HEK293 (cell line): ENCODE results near the gene ATP13A4.

Experiments used
- CTCF ChIA-PET: fragments of 350-600 bp; formaldehyde crosslinking; extraction: SDS; loops from one replicate; lab custom pipeline; 2021; ENCODE audit warnings: antibody characterized with exemption; lab: Yijun Ruan, JAX
- POLR2A ChIA-PET: fragments of 300-600 bp; formaldehyde crosslinking; extraction: SDS; loops from one replicate; lab custom pipeline; 2020; ENCODE audit warnings: antibody characterized with exemption, inconsistent platforms; lab: Yijun Ruan, JAX
- H3K27ac ChIP-seq: fragments of 200-500 bp; sonication (Bioruptor generic); 2 replicates; pipeline ENCODE4 v1.5.1; 2014; ENCODE audit warnings: low read depth, low read length, control low read depth, inconsistent platforms; ENCODE audit errors: extremely low read depth
- H3K36me3 ChIP-seq, 2 experiments: fragments of 200-500 bp in 1 of 2; sonication (Bioruptor generic) in 1 of 2; 1 replicate in 1 of 2; 2 replicates in 1 of 2; pipeline ENCODE4 v1.5.1; 2014 to 2017; ENCODE audit warnings: inconsistent platforms in 2 of 2, low read length in 2 of 2; ENCODE audit not compliant: control insufficient read depth in 2 of 2, insufficient read depth in 1 of 2
- H3K4me1 ChIP-seq: fragments of 200-500 bp; sonication (Bioruptor generic); 2 replicates; pipeline ENCODE4 v1.5.1; 2014; ENCODE audit warnings: mild to moderate bottlenecking, low read length, inconsistent platforms; ENCODE audit not compliant: control insufficient read depth, insufficient read depth
- H3K4me3 ChIP-seq: 2 replicates; pipeline ENCODE4 v1.5.1; 2011; ENCODE audit warnings: low read depth, mild to moderate bottlenecking, control low read depth, low read length, moderate library complexity
- H3K9me3 ChIP-seq: fragments of 200-500 bp; sonication (Bioruptor generic); 2 replicates; pipeline ENCODE4 v1.5.1; 2014; ENCODE audit warnings: low read depth, low read length, inconsistent platforms; ENCODE audit not compliant: control insufficient read depth, insufficient read depth
- GLIS2 ChIP-seq: fragments of 450-650 bp; formaldehyde crosslinking; IDR thresholded peaks from 2 replicates; pipeline ENCODE4 v1.5.1; 2016; ENCODE audit warnings: missing biosample characterization, missing genetic modification characterization
- HIC1 ChIP-seq: fragments of 450-650 bp; formaldehyde crosslinking; IDR thresholded peaks from 2 replicates; pipeline ENCODE4 v1.5.1; 2016; ENCODE audit warnings: missing biosample characterization, missing genetic modification characterization
- HOXD13 ChIP-seq: sonication (generic); formaldehyde crosslinking; IDR thresholded peaks from 2 replicates; pipeline ENCODE4 v1.8.0; 2022; ENCODE audit warnings: missing genetic modification reagents, borderline replicate concordance
- INSM2 ChIP-seq: fragments of 450-650 bp; formaldehyde crosslinking; IDR thresholded peaks from 2 replicates; pipeline ENCODE4 v1.5.1; 2016; ENCODE audit warnings: missing biosample characterization, missing genetic modification characterization
- KLF17 ChIP-seq: fragments of 450-650 bp; formaldehyde crosslinking; IDR thresholded peaks from 2 replicates; pipeline ENCODE4 v1.5.1; 2016; ENCODE audit warnings: missing biosample characterization, missing genetic modification characterization
- MEIS1 ChIP-seq: sonication (generic); formaldehyde crosslinking; IDR thresholded peaks from 2 replicates; pipeline ENCODE4 v1.8.1; 2022; ENCODE audit warnings: missing genetic modification reagents, mild to moderate bottlenecking, borderline replicate concordance
- ZBTB48 ChIP-seq: fragments of 450-650 bp; formaldehyde crosslinking; IDR thresholded peaks from 2 replicates; pipeline ENCODE4 v1.5.1; 2016; ENCODE audit warnings: missing biosample characterization, missing genetic modification characterization
- ZEB2 ChIP-seq: fragments of 450-650 bp; formaldehyde crosslinking; IDR thresholded peaks from 2 replicates; pipeline ENCODE4 v1.5.1; 2016; ENCODE audit warnings: missing biosample characterization, missing genetic modification characterization
- ZNF146 ChIP-seq: fragments of 450-650 bp; formaldehyde crosslinking; IDR thresholded peaks from 2 replicates; pipeline ENCODE4 v1.5.1; 2016; ENCODE audit warnings: missing biosample characterization, missing genetic modification characterization
- ZNF16 ChIP-seq: fragments of 450-650 bp; formaldehyde crosslinking; IDR thresholded peaks from 2 replicates; pipeline ENCODE4 v1.5.1; 2016; ENCODE audit warnings: low read depth, missing biosample characterization, missing genetic modification characterization
- ZNF266 ChIP-seq: fragments of 450-650 bp; formaldehyde crosslinking; IDR thresholded peaks from 2 replicates; pipeline ENCODE4 v1.5.1; 2016; ENCODE audit warnings: missing biosample characterization, missing genetic modification characterization, low read depth
- ZNF514 ChIP-seq: fragments of 450-650 bp; formaldehyde crosslinking; IDR thresholded peaks from 2 replicates; pipeline ENCODE4 v1.5.1; 2016; ENCODE audit warnings: missing biosample characterization, missing genetic modification characterization
- ZNF544 ChIP-seq: fragments of 450-650 bp; formaldehyde crosslinking; IDR thresholded peaks from 2 replicates; pipeline ENCODE4 v1.5.0; 2017; ENCODE audit warnings: missing biosample characterization, missing genetic modification characterization
- ZNF585B ChIP-seq: fragments of 450-650 bp; formaldehyde crosslinking; IDR thresholded peaks from 2 replicates; pipeline ENCODE4 v1.5.1; 2016; ENCODE audit warnings: missing biosample characterization, missing genetic modification characterization
- ZNF645 ChIP-seq: fragments of 450-650 bp; formaldehyde crosslinking; IDR thresholded peaks from 2 replicates; pipeline ENCODE4; 2016; ENCODE audit warnings: missing biosample characterization, missing genetic modification characterization
- ZSCAN5A ChIP-seq: fragments of 450-650 bp; formaldehyde crosslinking; IDR thresholded peaks from 2 replicates; pipeline ENCODE4 v1.5.1; 2016; ENCODE audit warnings: missing biosample characterization, missing genetic modification characterization
- TF ChIP-seq, protein P1 (sequence below): fragments of 450-650 bp; formaldehyde crosslinking; IDR thresholded peaks from 2 replicates; pipeline ENCODE4 v1.5.0; 2017; ENCODE audit warnings: missing biosample characterization, missing genetic modification characterization, borderline replicate concordance
- TF ChIP-seq, protein P2 (sequence below): fragments of 450-650 bp; formaldehyde crosslinking; IDR thresholded peaks from 2 replicates; pipeline ENCODE4 v1.5.1; 2017; ENCODE audit warnings: missing biosample characterization, mild to moderate bottlenecking, missing genetic modification characterization, moderate library complexity
- TF ChIP-seq, protein P3 (sequence below): fragments of 450-650 bp; IDR thresholded peaks from 2 replicates; pipeline ENCODE4 v1.5.1; 2018; ENCODE audit warnings: missing biosample characterization, missing genetic modification characterization
- TF ChIP-seq, protein P4 (sequence below): fragments of 450-650 bp; formaldehyde crosslinking; IDR thresholded peaks from 2 replicates; pipeline ENCODE4 v1.5.1; 2016; ENCODE audit warnings: missing biosample characterization, missing genetic modification characterization, borderline replicate concordance

The ATP13A4 gene

DNA sequence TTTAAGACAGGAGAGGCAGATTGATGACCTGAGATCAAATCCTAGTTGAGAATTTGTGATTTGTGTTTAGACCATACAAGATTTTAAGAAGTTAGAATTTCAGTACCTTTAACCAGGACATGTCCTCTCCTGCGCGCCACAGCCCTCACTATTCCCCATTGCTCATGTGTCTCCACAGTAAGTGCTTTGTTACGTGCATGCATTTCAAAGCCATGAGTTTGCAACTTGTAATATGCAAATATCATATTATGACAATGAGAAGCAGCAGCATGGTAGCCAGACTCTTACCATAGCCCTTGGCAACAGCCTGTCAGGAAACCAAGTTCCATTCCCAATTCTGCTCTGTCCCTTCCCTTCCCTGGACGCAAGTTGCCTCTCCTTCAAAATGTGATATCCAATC, 102.8 kb downstream of the ATP13A4 start:
- TF ChIP-seq MEIS1 = no peak
- TF ChIP-seq ZSCAN5A = no peak
- TF ChIP-seq KLF17 (tag by site-specific recombination) = no peak
- no peak for TF ChIP-seq ZEB2 (tag by site-specific recombination)
- TF ChIP-seq, protein P1, sequence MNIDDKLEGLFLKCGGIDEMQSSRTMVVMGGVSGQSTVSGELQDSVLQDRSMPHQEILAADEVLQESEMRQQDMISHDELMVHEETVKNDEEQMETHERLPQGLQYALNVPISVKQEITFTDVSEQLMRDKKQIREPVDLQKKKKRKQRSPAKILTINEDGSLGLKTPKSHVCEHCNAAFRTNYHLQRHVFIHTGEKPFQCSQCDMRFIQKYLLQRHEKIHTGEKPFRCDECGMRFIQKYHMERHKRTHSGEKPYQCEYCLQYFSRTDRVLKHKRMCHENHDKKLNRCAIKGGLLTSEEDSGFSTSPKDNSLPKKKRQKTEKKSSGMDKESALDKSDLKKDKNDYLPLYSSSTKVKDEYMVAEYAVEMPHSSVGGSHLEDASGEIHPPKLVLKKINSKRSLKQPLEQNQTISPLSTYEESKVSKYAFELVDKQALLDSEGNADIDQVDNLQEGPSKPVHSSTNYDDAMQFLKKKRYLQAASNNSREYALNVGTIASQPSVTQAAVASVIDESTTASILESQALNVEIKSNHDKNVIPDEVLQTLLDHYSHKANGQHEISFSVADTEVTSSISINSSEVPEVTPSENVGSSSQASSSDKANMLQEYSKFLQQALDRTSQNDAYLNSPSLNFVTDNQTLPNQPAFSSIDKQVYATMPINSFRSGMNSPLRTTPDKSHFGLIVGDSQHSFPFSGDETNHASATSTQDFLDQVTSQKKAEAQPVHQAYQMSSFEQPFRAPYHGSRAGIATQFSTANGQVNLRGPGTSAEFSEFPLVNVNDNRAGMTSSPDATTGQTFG = no peak
- TF ChIP-seq, protein P2, sequence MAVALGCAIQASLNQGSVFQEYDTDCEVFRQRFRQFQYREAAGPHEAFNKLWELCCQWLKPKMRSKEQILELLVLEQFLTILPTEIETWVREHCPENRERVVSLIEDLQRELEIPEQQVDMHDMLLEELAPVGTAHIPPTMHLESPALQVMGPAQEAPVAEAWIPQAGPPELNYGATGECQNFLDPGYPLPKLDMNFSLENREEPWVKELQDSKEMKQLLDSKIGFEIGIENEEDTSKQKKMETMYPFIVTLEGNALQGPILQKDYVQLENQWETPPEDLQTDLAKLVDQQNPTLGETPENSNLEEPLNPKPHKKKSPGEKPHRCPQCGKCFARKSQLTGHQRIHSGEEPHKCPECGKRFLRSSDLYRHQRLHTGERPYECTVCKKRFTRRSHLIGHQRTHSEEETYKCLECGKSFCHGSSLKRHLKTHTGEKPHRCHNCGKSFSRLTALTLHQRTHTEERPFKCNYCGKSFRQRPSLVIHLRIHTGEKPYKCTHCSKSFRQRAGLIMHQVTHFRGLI (tag by site-specific recombination) = no peak
- TF ChIP-seq, protein P3, sequence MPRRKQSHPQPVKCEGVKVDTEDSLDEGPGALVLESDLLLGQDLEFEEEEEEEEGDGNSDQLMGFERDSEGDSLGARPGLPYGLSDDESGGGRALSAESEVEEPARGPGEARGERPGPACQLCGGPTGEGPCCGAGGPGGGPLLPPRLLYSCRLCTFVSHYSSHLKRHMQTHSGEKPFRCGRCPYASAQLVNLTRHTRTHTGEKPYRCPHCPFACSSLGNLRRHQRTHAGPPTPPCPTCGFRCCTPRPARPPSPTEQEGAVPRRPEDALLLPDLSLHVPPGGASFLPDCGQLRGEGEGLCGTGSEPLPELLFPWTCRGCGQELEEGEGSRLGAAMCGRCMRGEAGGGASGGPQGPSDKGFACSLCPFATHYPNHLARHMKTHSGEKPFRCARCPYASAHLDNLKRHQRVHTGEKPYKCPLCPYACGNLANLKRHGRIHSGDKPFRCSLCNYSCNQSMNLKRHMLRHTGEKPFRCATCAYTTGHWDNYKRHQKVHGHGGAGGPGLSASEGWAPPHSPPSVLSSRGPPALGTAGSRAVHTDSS (tag by site-specific recombination) = no peak
- TF ChIP-seq INSM2 = no peak
- no peak for TF ChIP-seq GLIS2 (tag by site-specific recombination)
- TF ChIP-seq ZNF585B (tag by site-specific recombination) = no peak
- no peak for TF ChIP-seq ZNF146 (tag by site-specific recombination)
- TF ChIP-seq ZBTB48 (tag by site-specific recombination) = no peak
- TF ChIP-seq HOXD13 = no peak
- no peak for TF ChIP-seq ZNF266 (tag by site-specific recombination)
- POLR2A ChIA-PET = no interaction called here
- CTCF ChIA-PET = interaction anchor here (0.6 to 1.0 kb wide), 2 partner anchors 9 to 190 kb away, joined by 3 read pairs; no protein-coding TSS in a partner anchor
- Histone ChIP-seq H3K27ac (no peak overlapping the region), H3K9me3 (no peaks in the 10 kb centered on the region), H3K4me3 (no peak overlapping the region), H3K4me1 (no peaks in the 10 kb centered on the region), H3K36me3 (no peaks in the 10 kb centered on the region)

- ChIA-PET CTCF (no interaction called here), POLR2A (no interaction called here)
- H3K4me3 ChIP-seq = no peak overlapping the region
- no peaks in the 10 kb centered on the region for H3K4me1 ChIP-seq
- no peaks in the 10 kb centered on the region for H3K36me3 ChIP-seq
- H3K9me3 ChIP-seq = no peaks in the 10 kb centered on the region
- H3K27ac ChIP-seq = no peak overlapping the region
- no peak for TF ChIP-seq HIC1 (tag by site-specific recombination)
- TF ChIP-seq ZNF514 = no peak
- TF ChIP-seq ZNF544 (tag by site-specific recombination) = no peak
- TF ChIP-seq ZNF645 (tag by site-specific recombination) = no peak
- TF ChIP-seq ZNF16 (tag by site-specific recombination) = no peak
- TF ChIP-seq, protein P4, sequence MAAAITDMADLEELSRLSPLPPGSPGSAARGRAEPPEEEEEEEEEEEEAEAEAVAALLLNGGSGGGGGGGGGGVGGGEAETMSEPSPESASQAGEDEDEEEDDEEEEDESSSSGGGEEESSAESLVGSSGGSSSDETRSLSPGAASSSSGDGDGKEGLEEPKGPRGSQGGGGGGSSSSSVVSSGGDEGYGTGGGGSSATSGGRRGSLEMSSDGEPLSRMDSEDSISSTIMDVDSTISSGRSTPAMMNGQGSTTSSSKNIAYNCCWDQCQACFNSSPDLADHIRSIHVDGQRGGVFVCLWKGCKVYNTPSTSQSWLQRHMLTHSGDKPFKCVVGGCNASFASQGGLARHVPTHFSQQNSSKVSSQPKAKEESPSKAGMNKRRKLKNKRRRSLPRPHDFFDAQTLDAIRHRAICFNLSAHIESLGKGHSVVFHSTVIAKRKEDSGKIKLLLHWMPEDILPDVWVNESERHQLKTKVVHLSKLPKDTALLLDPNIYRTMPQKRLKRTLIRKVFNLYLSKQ = no peak
Measured at GRCh38 chr3:193446965-193447602, 107.6 kb downstream of the ATP13A4 start.
